Measurements from ENCODE around the gene ANKRD52. TPM values are rescaled to one million over a fixed set of nuclear protein-coding genes. Genes with fewer than 3 reads are reported as not detected.

ANKRD52 gene
- total and polyA plus RNA-seq, 2 experiments from 2014 or later: 20.3 to 25.2 TPM

DNA sequence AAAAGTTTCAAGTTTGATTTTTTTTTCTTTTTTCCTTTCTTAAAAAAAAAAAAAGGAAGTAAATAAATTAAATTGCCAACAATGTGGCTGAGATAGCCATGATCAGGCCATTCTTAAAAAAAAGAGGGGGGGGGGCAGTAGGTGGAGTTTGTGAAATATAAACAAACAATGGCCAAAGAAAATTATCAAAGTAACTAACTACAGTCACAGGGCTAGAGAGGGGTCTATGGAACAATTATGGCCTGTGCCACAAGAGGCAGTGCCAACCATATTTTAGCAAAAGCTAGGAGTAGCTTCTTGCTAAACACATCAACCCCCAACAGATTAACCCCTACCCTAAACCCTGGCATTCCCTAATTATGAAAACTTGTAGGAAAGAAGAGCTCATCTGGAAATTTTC, 52.7 kb downstream of the ANKRD52 start:
- TF ChIP-seq CREB1 (CRISPR knock-in tag; IDR thresholded peaks at IDR 0.05; ENCODE audit: low read depth) (no peak), ZNF114 (CRISPR knock-in tag; IDR thresholded peaks at IDR 0.05) (no peak), POLR2AphosphoS5 (IDR thresholded peaks at IDR 0.05; ENCODE audit: low read depth) (no peak), NANOG (IDR thresholded peaks at IDR 0.05; ENCODE audit: borderline replicate concordance) (no peak), EZH2phosphoT487 (IDR thresholded peaks at IDR 0.05; ENCODE audit: unreplicated experiment) (no peak), JUNB (IDR thresholded peaks at IDR 0.05; ENCODE audit: unreplicated experiment) (no peak), REST (IDR thresholded peaks at IDR 0.05; ENCODE audit: unreplicated experiment) (no peak), CTCF (conservative IDR thresholded peaks at IDR 0.05; ENCODE audit: low read depth in 2 of 2) (no peak)
- TF ChIP-seq, protein P1, sequence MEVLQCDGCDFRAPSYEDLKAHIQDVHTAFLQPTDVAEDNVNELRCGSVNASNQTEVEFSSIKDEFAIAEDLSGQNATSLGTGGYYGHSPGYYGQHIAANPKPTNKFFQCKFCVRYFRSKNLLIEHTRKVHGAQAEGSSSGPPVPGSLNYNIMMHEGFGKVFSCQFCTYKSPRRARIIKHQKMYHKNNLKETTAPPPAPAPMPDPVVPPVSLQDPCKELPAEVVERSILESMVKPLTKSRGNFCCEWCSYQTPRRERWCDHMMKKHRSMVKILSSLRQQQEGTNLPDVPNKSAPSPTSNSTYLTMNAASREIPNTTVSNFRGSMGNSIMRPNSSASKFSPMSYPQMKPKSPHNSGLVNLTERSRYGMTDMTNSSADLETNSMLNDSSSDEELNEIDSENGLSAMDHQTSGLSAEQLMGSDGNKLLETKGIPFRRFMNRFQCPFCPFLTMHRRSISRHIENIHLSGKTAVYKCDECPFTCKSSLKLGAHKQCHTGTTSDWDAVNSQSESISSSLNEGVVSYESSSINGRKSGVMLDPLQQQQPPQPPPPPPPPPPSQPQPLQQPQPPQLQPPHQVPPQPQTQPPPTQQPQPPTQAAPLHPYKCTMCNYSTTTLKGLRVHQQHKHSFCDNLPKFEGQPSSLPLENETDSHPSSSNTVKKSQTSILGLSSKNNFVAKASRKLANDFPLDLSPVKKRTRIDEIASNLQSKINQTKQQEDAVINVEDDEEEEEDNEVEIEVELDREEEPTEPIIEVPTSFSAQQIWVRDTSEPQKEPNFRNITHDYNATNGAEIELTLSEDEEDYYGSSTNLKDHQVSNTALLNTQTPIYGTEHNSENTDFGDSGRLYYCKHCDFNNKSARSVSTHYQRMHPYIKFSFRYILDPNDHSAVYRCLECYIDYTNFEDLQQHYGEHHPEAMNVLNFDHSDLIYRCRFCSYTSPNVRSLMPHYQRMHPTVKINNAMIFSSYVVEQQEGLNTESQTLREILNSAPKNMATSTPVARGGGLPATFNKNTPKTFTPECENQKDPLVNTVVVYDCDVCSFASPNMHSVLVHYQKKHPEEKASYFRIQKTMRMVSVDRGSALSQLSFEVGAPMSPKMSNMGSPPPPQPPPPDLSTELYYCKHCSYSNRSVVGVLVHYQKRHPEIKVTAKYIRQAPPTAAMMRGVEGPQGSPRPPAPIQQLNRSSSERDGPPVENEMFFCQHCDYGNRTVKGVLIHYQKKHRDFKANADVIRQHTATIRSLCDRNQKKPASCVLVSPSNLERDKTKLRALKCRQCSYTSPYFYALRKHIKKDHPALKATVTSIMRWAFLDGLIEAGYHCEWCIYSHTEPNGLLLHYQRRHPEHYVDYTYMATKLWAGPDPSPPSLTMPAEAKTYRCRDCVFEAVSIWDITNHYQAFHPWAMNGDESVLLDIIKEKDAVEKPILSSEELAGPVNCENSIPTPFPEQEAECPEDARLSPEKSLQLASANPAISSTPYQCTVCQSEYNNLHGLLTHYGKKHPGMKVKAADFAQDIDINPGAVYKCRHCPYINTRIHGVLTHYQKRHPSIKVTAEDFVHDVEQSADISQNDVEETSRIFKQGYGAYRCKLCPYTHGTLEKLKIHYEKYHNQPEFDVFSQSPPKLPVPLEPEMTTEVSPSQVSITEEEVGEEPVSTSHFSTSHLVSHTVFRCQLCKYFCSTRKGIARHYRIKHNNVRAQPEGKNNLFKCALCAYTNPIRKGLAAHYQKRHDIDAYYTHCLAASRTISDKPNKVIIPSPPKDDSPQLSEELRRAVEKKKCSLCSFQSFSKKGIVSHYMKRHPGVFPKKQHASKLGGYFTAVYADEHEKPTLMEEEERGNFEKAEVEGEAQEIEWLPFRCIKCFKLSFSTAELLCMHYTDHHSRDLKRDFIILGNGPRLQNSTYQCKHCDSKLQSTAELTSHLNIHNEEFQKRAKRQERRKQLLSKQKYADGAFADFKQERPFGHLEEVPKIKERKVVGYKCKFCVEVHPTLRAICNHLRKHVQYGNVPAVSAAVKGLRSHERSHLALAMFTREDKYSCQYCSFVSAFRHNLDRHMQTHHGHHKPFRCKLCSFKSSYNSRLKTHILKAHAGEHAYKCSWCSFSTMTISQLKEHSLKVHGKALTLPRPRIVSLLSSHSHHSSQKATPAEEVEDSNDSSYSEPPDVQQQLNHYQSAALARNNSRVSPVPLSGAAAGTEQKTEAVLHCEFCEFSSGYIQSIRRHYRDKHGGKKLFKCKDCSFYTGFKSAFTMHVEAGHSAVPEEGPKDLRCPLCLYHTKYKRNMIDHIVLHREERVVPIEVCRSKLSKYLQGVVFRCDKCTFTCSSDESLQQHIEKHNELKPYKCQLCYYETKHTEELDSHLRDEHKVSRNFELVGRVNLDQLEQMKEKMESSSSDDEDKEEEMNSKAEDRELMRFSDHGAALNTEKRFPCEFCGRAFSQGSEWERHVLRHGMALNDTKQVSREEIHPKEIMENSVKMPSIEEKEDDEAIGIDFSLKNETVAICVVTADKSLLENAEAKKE (CRISPR knock-in tag; IDR thresholded peaks at IDR 0.05): no peak
- TF ChIP-seq, protein P2, sequence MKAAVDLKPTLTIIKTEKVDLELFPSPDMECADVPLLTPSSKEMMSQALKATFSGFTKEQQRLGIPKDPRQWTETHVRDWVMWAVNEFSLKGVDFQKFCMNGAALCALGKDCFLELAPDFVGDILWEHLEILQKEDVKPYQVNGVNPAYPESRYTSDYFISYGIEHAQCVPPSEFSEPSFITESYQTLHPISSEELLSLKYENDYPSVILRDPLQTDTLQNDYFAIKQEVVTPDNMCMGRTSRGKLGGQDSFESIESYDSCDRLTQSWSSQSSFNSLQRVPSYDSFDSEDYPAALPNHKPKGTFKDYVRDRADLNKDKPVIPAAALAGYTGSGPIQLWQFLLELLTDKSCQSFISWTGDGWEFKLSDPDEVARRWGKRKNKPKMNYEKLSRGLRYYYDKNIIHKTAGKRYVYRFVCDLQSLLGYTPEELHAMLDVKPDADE (IDR thresholded peaks at IDR 0.05): no peak
- H3K4me3 ChIP-seq: no peak overlapping the region
- H3K4me1 Mint-ChIP-seq: no peaks in the 10 kb centered on the region; the same call in 2 of the 3 replicates
- H3K27ac ChIP-seq (ENCODE audit: low read depth): no peak overlapping the region
- H3K36me3 ChIP-seq (ENCODE audit: insufficient read depth): peaks cover 32% of the 10 kb centered on the region
- no peak overlapping the region for H2AFZ ChIP-seq
- H3K27me3 ChIP-seq (ENCODE audit: insufficient read depth): no peaks in the 10 kb centered on the region
- H3F3A ChIP-seq (replicated peaks; ENCODE audit: low read depth): peaks cover 26% of the 10 kb centered on the region
- DNase-seq (ENCODE audit: low spot score) (no peak), ATAC-seq (no peak)
- H3K9me2 ChIP-seq (ENCODE audit: insufficient read depth): no peaks in the 10 kb centered on the region
- peaks cover 63% of the 10 kb centered on the region for H3K36me3 Mint-ChIP-seq (ENCODE audit: low read depth)
- H3K4me3 Mint-ChIP-seq: no peak overlapping the region
- H4K20me1 ChIP-seq (replicated peaks; ENCODE audit: insufficient read depth): peaks cover 8% of the 10 kb centered on the region
- no peaks in the 10 kb centered on the region for H3K9me3 Mint-ChIP-seq
- H3K27me3 Mint-ChIP-seq (ENCODE audit: insufficient read depth, low read depth, poor library complexity): no peaks in the 10 kb centered on the region
- H3K4me1 ChIP-seq (ENCODE audit: insufficient read depth): no peaks in the 10 kb centered on the region
- no peak overlapping the region for H3K4me2 ChIP-seq
- no peak overlapping the region for H3K27ac Mint-ChIP-seq
- H3K79me2 ChIP-seq (replicated peaks; ENCODE audit: insufficient read depth): no peaks in the 10 kb centered on the region
